ENCODE measurements around the gene ZBTB20. TPM values are rescaled to one million over a fixed set of nuclear protein-coding genes. Genes with fewer than 3 reads are reported as not detected.

The ZBTB20 gene
- total RNA-seq, 4 donors from 2014 or later = 148 to 242 (median 188) TPM

DNA sequence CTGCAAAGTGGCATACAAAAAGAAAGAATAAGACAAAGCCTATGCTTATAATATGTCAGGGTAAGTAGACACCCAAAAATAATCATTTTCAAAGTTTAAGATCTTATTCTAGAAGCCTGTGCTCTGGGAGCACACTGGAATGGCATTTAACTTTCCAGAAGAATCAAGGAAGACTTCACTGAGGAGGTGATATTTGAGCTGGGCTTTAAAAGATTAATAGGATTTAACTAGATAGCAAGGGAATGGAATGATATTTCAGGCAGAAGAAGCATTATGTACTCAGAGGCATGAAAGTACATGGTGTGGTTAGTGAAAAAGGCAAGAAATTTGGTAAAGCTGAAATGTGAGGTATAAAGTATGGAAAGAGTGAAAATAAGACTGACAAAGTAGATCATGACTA, 106.8 kb downstream of the ZBTB20 start:
- Histone ChIP-seq H3K27ac (no peak overlapping the region), H3K4me3 (replicated peaks in 1 of 3) (no peak overlapping the region), H3K9me3 (no peaks in the 10 kb centered on the region), H3K27me3 (no peaks in the 10 kb centered on the region), H3K4me1 (peaks cover 11 to 14% of the 10 kb centered on the region in 2 donors), H3K36me3 (no peaks in the 10 kb centered on the region)
- TF ChIP-seq POLR2A (IDR thresholded peaks at IDR 0.05) = no peak
- TF ChIP-seq, protein P1, sequence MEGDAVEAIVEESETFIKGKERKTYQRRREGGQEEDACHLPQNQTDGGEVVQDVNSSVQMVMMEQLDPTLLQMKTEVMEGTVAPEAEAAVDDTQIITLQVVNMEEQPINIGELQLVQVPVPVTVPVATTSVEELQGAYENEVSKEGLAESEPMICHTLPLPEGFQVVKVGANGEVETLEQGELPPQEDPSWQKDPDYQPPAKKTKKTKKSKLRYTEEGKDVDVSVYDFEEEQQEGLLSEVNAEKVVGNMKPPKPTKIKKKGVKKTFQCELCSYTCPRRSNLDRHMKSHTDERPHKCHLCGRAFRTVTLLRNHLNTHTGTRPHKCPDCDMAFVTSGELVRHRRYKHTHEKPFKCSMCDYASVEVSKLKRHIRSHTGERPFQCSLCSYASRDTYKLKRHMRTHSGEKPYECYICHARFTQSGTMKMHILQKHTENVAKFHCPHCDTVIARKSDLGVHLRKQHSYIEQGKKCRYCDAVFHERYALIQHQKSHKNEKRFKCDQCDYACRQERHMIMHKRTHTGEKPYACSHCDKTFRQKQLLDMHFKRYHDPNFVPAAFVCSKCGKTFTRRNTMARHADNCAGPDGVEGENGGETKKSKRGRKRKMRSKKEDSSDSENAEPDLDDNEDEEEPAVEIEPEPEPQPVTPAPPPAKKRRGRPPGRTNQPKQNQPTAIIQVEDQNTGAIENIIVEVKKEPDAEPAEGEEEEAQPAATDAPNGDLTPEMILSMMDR (IDR thresholded peaks at IDR 0.05) = no peak
- intact Hi-C loops (cut with DNase I) = no loop called here
- no peak for DNase-seq

DNA sequence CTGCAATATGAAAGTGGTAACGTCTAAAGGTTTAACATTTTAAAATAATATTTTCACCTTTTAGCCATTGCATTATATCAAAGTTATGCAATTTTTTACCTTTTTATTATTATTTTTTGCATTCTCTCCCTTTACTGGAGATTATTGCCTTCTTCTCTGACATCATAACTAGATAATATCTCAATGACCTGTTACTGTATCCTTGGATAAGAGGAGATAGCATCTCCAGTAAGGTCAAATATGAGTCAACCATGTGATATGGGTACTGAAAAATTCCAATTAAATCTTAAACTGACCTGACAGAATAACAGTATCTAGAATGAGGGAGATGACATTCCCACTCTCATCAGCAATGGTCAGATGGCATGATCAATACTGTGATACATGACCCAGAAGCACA, 108.3 kb downstream of the ZBTB20 start:
- peaks cover 11 to 14% of the 10 kb centered on the region in 2 donors for H3K4me1 ChIP-seq
- no peak overlapping the region for H3K27ac ChIP-seq
- 96% methylated on average over 1 of the region's 1 CpG for WGBS, 2 donors
- no peaks in the 10 kb centered on the region for H3K27me3 ChIP-seq
- intact Hi-C loops (cut with DNase I) = no loop called here
- H3K36me3 ChIP-seq = no peaks in the 10 kb centered on the region
- no peaks in the 10 kb centered on the region for H3K9me3 ChIP-seq
- TF ChIP-seq, protein P1 (IDR thresholded peaks at IDR 0.05) = no peak
- TF ChIP-seq POLR2A (IDR thresholded peaks at IDR 0.05) = no peak
- no peak for DNase-seq
- no peak overlapping the region for H3K4me3 ChIP-seq (replicated peaks in 1 of 3)

DNA sequence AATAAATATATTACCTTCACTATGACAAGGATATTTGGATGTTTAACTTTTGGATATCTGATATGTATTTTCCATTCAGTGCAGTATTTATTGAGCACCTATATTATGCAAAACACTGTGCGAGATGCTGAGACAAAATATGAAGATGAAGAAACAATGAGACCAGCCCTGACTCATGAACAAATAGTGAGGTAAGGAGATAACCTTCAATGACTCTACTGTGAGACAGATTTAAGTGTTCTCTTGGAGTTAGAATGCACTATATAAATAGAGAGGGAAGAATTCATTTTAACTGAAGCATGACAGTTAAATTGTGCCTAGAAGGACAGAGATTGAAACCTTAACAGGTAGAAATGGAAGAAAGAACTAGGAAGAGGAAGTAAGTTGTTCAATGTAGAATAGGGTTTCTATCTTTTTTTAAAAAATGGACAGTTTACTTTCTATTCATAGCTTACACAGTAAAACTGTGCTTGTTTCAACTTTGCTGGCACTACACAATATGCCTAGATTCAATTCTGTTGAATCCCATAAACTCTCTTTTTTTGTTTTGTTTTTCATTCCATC, 124.2 kb downstream of the ZBTB20 start:
- intact Hi-C loops (cut with DNase I) = no loop called here
- no peak for TF ChIP-seq POLR2A (IDR thresholded peaks at IDR 0.05)
- TF ChIP-seq, protein P1 (IDR thresholded peaks at IDR 0.05) = no peak
- H3K4me3 ChIP-seq (replicated peaks in 1 of 3) = no peak overlapping the region
- H3K4me1 ChIP-seq = peaks cover 10% of the 10 kb centered on the region in 2 donors
- H3K36me3 ChIP-seq = no peaks in the 10 kb centered on the region
- H3K27me3 ChIP-seq = no peaks in the 10 kb centered on the region
- no peak for DNase-seq
- H3K9me3 ChIP-seq = no peaks in the 10 kb centered on the region
- peak overlapping the region in 1 of 3 donors; percentile 49 for H3K27ac ChIP-seq
- 83 to 89% methylated on average over 1 of the region's 1 CpG for WGBS, 2 donors

DNA sequence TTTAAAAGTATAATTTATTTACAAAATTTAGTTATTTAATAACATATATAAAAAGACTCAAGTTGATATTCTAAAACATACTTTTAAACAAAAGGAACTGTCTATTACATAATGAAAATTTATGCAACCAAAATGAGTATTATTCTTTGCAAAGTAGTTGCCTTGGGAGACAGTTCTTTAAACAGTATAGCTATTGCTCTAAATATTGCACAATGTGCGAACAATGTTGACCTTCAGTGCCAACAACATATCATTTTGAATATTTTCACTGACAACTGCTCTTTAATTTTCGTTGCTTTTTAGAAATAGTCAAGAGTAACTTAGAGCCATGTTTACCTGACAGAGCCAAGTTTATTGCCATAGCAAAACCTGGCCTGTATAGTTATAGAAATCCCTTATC, 124.9 kb downstream of the ZBTB20 start:
- peak overlapping the region in 1 of 3 donors; percentile 49 for H3K27ac ChIP-seq
- WGBS, 2 donors = 91 to 95% methylated on average over 2 of the region's 2 CpGs
- H3K27me3 ChIP-seq = no peaks in the 10 kb centered on the region
- no peak for DNase-seq
- intact Hi-C loops (cut with DNase I) = no loop called here
- no peaks in the 10 kb centered on the region for H3K36me3 ChIP-seq
- TF ChIP-seq, protein P1 (IDR thresholded peaks at IDR 0.05) = no peak
- no peak for TF ChIP-seq POLR2A (IDR thresholded peaks at IDR 0.05)
- H3K4me1 ChIP-seq = peaks cover 10% of the 10 kb centered on the region in 2 donors
- H3K4me3 ChIP-seq (replicated peaks in 1 of 3) = no peak overlapping the region
- no peaks in the 10 kb centered on the region for H3K9me3 ChIP-seq

DNA sequence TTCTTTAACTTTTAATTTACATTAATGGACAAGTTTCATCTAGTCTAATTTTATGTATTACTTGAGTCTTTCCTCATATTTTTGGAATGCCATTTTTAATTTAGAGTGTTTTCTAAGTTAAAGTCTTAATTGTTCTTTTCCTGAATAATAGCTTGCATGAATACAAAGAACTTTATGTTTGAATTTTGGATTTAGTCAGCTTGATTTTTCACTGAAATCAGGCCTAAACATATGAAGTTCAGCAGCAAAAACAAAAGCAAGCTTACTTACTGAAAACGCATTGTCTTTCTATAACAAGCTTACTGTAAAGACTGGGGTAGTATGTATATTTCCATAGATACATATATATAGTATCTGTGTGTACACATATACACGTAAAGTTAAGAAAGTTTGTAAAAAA, 126.0 kb downstream of the ZBTB20 start:
- Histone ChIP-seq H3K27ac (no peak overlapping the region), H3K27me3 (no peaks in the 10 kb centered on the region), H3K36me3 (no peaks in the 10 kb centered on the region), H3K4me3 (replicated peaks in 1 of 3) (no peak overlapping the region), H3K9me3 (no peaks in the 10 kb centered on the region), H3K4me1 (peaks cover 10% of the 10 kb centered on the region in 2 donors)
- DNase-seq = no peak
- intact Hi-C loops (cut with DNase I) = no loop called here
- no peak for TF ChIP-seq POLR2A (IDR thresholded peaks at IDR 0.05)
- TF ChIP-seq, protein P1 (IDR thresholded peaks at IDR 0.05) = no peak
- WGBS, 2 donors = 95% methylated on average over 2 of the region's 2 CpGs

Data from thyroid gland (tissue), 4 donors.